ENCODE data around the gene LIPE. TPM values are rescaled to one million over a fixed set of nuclear protein-coding genes. Genes with fewer than 3 reads are reported as not detected.

The LIPE gene
- total and polyA plus RNA-seq, 2 experiments from 2014 or later, result 5.8 to 10.9 TPM

DNA sequence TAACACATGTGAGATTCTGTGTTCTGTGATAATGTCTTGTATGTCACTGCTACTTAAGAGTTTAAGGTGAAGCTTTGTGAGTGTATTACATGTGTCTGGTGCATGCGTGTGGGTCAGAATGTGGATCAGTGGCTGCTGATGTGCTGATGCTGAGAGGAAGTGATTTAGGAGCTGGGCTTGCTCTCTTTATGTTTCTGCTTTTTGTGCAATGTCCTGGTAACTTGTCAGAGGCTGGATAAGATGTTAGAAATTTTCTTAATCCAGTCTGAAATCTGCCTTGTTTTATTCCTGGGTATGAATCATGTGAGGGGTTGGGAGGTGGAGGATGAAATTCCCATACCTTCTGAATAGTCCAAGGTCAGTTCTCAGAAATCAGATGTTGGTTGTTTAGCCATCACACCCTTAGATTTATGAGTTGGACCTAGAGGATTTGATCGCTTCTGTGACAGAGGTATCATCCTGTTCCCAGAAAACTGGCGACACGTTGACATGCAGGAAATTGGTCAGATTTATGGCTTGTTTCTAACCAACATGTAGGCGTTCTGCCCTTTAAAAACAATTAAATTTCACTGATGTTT lies 40.1 kb upstream of the LIPE start (continued):
- TF ChIP-seq, protein P1, sequence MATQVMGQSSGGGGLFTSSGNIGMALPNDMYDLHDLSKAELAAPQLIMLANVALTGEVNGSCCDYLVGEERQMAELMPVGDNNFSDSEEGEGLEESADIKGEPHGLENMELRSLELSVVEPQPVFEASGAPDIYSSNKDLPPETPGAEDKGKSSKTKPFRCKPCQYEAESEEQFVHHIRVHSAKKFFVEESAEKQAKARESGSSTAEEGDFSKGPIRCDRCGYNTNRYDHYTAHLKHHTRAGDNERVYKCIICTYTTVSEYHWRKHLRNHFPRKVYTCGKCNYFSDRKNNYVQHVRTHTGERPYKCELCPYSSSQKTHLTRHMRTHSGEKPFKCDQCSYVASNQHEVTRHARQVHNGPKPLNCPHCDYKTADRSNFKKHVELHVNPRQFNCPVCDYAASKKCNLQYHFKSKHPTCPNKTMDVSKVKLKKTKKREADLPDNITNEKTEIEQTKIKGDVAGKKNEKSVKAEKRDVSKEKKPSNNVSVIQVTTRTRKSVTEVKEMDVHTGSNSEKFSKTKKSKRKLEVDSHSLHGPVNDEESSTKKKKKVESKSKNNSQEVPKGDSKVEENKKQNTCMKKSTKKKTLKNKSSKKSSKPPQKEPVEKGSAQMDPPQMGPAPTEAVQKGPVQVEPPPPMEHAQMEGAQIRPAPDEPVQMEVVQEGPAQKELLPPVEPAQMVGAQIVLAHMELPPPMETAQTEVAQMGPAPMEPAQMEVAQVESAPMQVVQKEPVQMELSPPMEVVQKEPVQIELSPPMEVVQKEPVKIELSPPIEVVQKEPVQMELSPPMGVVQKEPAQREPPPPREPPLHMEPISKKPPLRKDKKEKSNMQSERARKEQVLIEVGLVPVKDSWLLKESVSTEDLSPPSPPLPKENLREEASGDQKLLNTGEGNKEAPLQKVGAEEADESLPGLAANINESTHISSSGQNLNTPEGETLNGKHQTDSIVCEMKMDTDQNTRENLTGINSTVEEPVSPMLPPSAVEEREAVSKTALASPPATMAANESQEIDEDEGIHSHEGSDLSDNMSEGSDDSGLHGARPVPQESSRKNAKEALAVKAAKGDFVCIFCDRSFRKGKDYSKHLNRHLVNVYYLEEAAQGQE (IDR thresholded peaks at IDR 0.05; ENCODE audit: unreplicated experiment), result no peak
- TF ChIP-seq ZNF114 (CRISPR knock-in tag; IDR thresholded peaks at IDR 0.05), result no peak
- TF ChIP-seq ZNF331 (CRISPR knock-in tag; IDR thresholded peaks at IDR 0.05; ENCODE audit: low read depth), result no peak
- no peak for TF ChIP-seq EZH2phosphoT487 (IDR thresholded peaks at IDR 0.05; ENCODE audit: unreplicated experiment)
- no peak for TF ChIP-seq NANOG (IDR thresholded peaks at IDR 0.05; ENCODE audit: borderline replicate concordance)
- TF ChIP-seq ETS1 (IDR thresholded peaks at IDR 0.05), result no peak

- H3F3A ChIP-seq (replicated peaks; ENCODE audit: low read depth), result no peaks in the 10 kb centered on the region
- H3K27me3 ChIP-seq (ENCODE audit: insufficient read depth), result no peaks in the 10 kb centered on the region
- H3K4me1 ChIP-seq (ENCODE audit: insufficient read depth), result peaks cover 20% of the 10 kb centered on the region
- H3K27me3 Mint-ChIP-seq (ENCODE audit: insufficient read depth, low read depth, poor library complexity), result peaks cover 11% of the 10 kb centered on the region
- H3K36me3 Mint-ChIP-seq (ENCODE audit: low read depth), result no peaks in the 10 kb centered on the region
- ATAC-seq (no peak), DNase-seq (ENCODE audit: low spot score) (no peak)
- no peak overlapping the region for H3K4me2 ChIP-seq
- no peaks in the 10 kb centered on the region for H3K9me3 Mint-ChIP-seq
- TF ChIP-seq EZH2phosphoT487 (IDR thresholded peaks at IDR 0.05; ENCODE audit: unreplicated experiment) (no peak), NANOG (IDR thresholded peaks at IDR 0.05; ENCODE audit: borderline replicate concordance) (no peak), CREB1 (CRISPR knock-in tag; IDR thresholded peaks at IDR 0.05; ENCODE audit: low read depth) (no peak), ZNF114 (CRISPR knock-in tag; IDR thresholded peaks at IDR 0.05) (no peak), EZH2 (IDR thresholded peaks at IDR 0.05; ENCODE audit: low read depth, unreplicated experiment) (no peak), STAT1 (IDR thresholded peaks at IDR 0.05; ENCODE audit: unreplicated experiment) (no peak), ZNF331 (CRISPR knock-in tag; IDR thresholded peaks at IDR 0.05; ENCODE audit: low read depth) (no peak), CTCF (conservative IDR thresholded peaks at IDR 0.05; ENCODE audit: low read depth in 2 of 2) (no peak)
- H3K27ac ChIP-seq (ENCODE audit: low read depth), result no peak overlapping the region
- no peaks in the 10 kb centered on the region for H3K9me2 ChIP-seq (ENCODE audit: insufficient read depth)
- peaks cover 28% of the 10 kb centered on the region for H3K4me1 Mint-ChIP-seq
- H3K36me3 ChIP-seq (ENCODE audit: insufficient read depth), result no peaks in the 10 kb centered on the region
- H3K79me2 ChIP-seq (replicated peaks; ENCODE audit: insufficient read depth), result no peaks in the 10 kb centered on the region
- H4K20me1 ChIP-seq (replicated peaks; ENCODE audit: insufficient read depth), result no peaks in the 10 kb centered on the region
- peak overlapping the region; percentile 56; the same call in 1 of the 2 replicates for H2AFZ ChIP-seq
- H3K4me3 ChIP-seq, result no peak overlapping the region
- no peak overlapping the region for H3K27ac Mint-ChIP-seq
- H3K4me3 Mint-ChIP-seq, result no peak overlapping the region
These were observed 39.5 kb upstream of the LIPE start for GRCh38 chr19:42466521-42467182.

All from GM23338 (cell line).